PC-3 (cell line): ENCODE results near the gene ANAPC4.

Experiments used
- CTCF ChIP-seq: fragments of 300-600 bp; sonication (generic); conservative IDR thresholded peaks from 2 replicates; pipeline ENCODE4 v1.5.1; 2017; ENCODE audit warnings: antibody characterized with exemption, low read depth, mild to moderate bottlenecking, low read length
- EZH2 ChIP-seq: fragments of 300-600 bp; sonication (generic); IDR thresholded peaks from one replicate; pipeline ENCODE4 v1.6.1; 2017; ENCODE audit warnings: antibody characterized with exemption, mild to moderate bottlenecking, low read length; ENCODE audit not compliant: unreplicated experiment
- EZH2phosphoT487 ChIP-seq: fragments of 300-600 bp; sonication (generic); IDR thresholded peaks from 2 replicates; pipeline ENCODE4 v1.6.1; 2018; ENCODE audit warnings: mild to moderate bottlenecking, antibody characterized with exemption, low read length, borderline replicate concordance

GRCh38 chr4:25330335-25330734 lies 46.7 kb upstream of the ANAPC4 start:
- TF ChIP-seq CTCF (no peak), EZH2 (no peak), EZH2phosphoT487 (no peak)
